Measurements from ENCODE around the gene SMG6. TPM values are rescaled to one million over a fixed set of nuclear protein-coding genes. Genes with fewer than 3 reads are reported as not detected.

The SMG6 gene
- total and polyA plus RNA-seq, 4 experiments from 2014 or later: 3.8 to 58.5 (median 30.6) TPM

DNA sequence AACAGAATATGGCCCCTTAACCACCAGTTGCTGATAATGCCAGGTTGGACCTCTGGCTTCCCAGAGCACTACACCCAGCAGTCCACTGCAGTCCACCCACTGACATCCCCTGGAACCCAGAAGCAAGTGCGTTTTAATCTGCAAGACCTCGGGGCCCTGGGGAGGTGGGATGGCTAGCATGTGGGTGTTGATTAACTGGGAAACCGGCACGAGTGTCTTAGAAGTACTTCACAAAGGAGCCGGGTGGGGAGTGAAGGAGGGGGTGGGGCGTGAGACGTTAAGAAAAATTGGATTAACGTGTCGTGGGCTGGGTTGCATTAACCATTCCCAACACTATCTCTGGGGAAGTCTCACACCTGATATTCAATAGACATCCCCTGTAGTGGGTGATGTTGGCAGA is 254.8 kb downstream of the SMG6 start:
- POLR2A ChIA-PET (ENCODE audit: partially characterized antibody): interaction anchor here (0.6 to 0.9 kb wide), 2 partner anchors 196 to 271 kb away, joined by 3 to 4 read pairs; no protein-coding TSS in a partner anchor
- Mint-ChIP-seq H3K9me3 (no peaks in the 10 kb centered on the region), H3K27ac (peak overlapping the region in 5 of 7 donors; percentile 35 to 86 (median 78))

DNA sequence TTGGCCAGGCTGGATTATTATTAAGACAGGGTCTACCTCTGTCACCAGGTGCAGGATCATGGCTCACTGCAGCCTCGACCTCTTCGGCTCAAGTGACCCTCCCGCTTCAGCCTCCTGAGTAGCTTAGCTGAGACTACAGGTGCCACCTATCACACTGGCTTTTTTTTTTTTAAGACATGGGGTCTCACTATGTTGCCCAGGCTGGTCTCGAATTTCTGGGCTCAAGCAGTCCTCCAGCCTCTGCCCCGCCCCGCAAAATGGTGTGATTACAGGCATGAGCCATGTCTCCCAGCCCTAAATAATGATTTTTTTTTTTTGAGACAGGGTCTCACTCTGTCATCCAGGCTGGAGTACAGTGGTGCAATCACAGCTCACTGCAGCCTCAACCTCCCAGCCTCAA is 256.0 kb downstream of the SMG6 start:
- no peaks in the 10 kb centered on the region for H3K27me3 Mint-ChIP-seq
- intact Hi-C loops (cut with micrococcal nuclease): loop anchor here (10.0 kb wide), 1 partner anchor 403 kb away; the partner anchor contains the start of genes RILP and SCARF1
- Histone ChIP-seq H3K4me1 (ENCODE audit: insufficient read depth, low read length) (peaks cover 34% of the 10 kb centered on the region), H3K27me3 (ENCODE audit: insufficient read depth, low read length) (no peaks in the 10 kb centered on the region), H3K27ac (ENCODE audit: low read depth, low read length) (no peak overlapping the region), H3K36me3 (ENCODE audit: insufficient read depth, low read length) (peaks cover 19% of the 10 kb centered on the region), H3K9me3 (ENCODE audit: control insufficient read depth in 1 of 2, low read length in 2 of 2) (no peaks in the 10 kb centered on the region), H3K4me3 (ENCODE audit: low read length in 2 of 2) (no peak overlapping the region)
- H3K4me1 Mint-ChIP-seq: peaks cover 8 to 34% (median 21%) of the 10 kb centered on the region in 4 donors
- H3K4me3 Mint-ChIP-seq: no peak overlapping the region
- peaks cover 6 to 10% of the 10 kb centered on the region in 2 donors for H3K36me3 Mint-ChIP-seq
- CTCF ChIA-PET (ENCODE audit: partially characterized antibody): interaction anchor here (1.2 to 1.6 kb wide), 3 partner anchors 8 to 398 kb away, joined by 3 to 7 read pairs (median 4); partner anchors contain the start of gene RILP
- DNase-seq: no peak
- no peaks in the 10 kb centered on the region for H3K9me3 Mint-ChIP-seq
- no peak overlapping the region for H3K27ac Mint-ChIP-seq
- POLR2A ChIA-PET (ENCODE audit: partially characterized antibody): no interaction called here

More for the DNA sequence above, 254.8 kb downstream of the SMG6 start:
- peaks cover 32% of the 10 kb centered on the region for H3K4me1 ChIP-seq (ENCODE audit: insufficient read depth, low read length)
- Mint-ChIP-seq H3K27me3 (no peaks in the 10 kb centered on the region), H3K4me3 (peak overlapping the region in 7 of 8 donors; percentile 26 to 77 (median 68)), H3K4me1 (peaks cover 10 to 32% (median 22%) of the 10 kb centered on the region in 4 donors), H3K36me3 (no peaks in the 10 kb centered on the region)
- intact Hi-C loops (cut with micrococcal nuclease): loop anchor here (1.0 to 10.0 kb wide), 2 partner anchors 19 to 404 kb away; partner anchors contain the start of genes DPH1, RILP and SCARF1
- no peaks in the 10 kb centered on the region for H3K9me3 ChIP-seq (ENCODE audit: control insufficient read depth in 1 of 2, low read length in 2 of 2)
- CTCF ChIA-PET (ENCODE audit: partially characterized antibody): no interaction called here
- no peak overlapping the region for H3K4me3 ChIP-seq (ENCODE audit: low read length in 2 of 2)
- H3K36me3 ChIP-seq (ENCODE audit: insufficient read depth, low read length): peaks cover 7% of the 10 kb centered on the region
- no peak overlapping the region for H3K27ac ChIP-seq (ENCODE audit: low read depth, low read length)
- DNase-seq: no peak
- no peaks in the 10 kb centered on the region for H3K27me3 ChIP-seq (ENCODE audit: insufficient read depth, low read length)

DNA sequence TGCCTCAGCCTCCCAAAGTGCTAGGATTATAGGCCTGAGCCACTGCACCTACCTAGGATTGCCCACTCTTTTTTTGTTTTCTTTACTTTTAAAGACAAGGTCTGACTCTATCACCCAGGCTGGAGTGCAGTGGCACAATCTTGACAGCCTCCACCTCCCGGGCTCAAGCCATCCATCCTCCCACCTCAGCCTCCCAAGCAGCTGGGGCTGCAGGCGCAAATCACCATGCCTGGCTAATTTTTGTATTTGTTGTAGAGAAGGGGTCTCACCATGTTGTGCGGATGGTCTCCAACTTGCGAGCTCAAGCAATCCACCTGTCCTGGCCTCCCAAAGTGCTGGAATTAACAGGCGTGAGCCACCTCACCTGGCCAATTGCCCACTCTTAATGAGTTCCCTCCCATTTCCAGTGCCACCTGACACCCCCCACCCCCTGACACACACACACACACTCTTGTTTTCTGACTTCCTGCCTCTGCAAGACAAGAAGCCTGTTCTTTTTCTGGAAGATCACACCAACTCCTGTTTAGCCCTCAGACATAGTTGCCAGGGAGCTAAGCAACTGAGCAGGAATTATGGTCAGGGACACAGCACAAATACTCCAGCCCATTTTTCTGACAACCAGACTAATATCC is 259.2 kb downstream of the SMG6 start:
- H3K4me3 Mint-ChIP-seq: peak overlapping the region in 3 of 8 donors; percentile 20 to 35 (median 21)
- peak overlapping the region in 4 of 7 donors; percentile 15 to 89 (median 62) for H3K27ac Mint-ChIP-seq
- no peaks in the 10 kb centered on the region for H3K27me3 Mint-ChIP-seq
- ChIA-PET POLR2A (ENCODE audit: partially characterized antibody) (interaction anchor here (1.0 to 1.5 kb wide), 2 partner anchors 19 to 201 kb away, joined by 3 to 4 read pairs; partner anchors contain the start of gene RTN4RL1), CTCF (ENCODE audit: partially characterized antibody) (interaction anchor here (0.7 kb wide), 1 partner anchor 19 kb away, joined by 3 read pairs; the partner anchor contains the start of gene RTN4RL1)
- Histone ChIP-seq H3K9me3 (ENCODE audit: control insufficient read depth in 1 of 2, low read length in 2 of 2) (no peaks in the 10 kb centered on the region), H3K27ac (ENCODE audit: low read depth, low read length) (no peak overlapping the region), H3K4me3 (ENCODE audit: low read length in 2 of 2) (no peak overlapping the region), H3K4me1 (ENCODE audit: insufficient read depth, low read length) (peaks cover 34% of the 10 kb centered on the region), H3K36me3 (ENCODE audit: insufficient read depth, low read length) (peaks cover 19% of the 10 kb centered on the region), H3K27me3 (ENCODE audit: insufficient read depth, low read length) (no peaks in the 10 kb centered on the region)
- peaks cover 0 to 2% (median 0%) of the 10 kb centered on the region in 8 donors for H3K9me3 Mint-ChIP-seq
- no peak for DNase-seq
- H3K4me1 Mint-ChIP-seq: peaks cover 6 to 41% (median 20%) of the 10 kb centered on the region in 4 donors
- peaks cover 9 to 20% of the 10 kb centered on the region in 2 donors for H3K36me3 Mint-ChIP-seq
- intact Hi-C loops (cut with micrococcal nuclease): loop anchor here (5.0 to 10.0 kb wide), 3 partner anchors 212 to 400 kb away; partner anchors contain the start of genes RILP, RPA1 and SCARF1

DNA sequence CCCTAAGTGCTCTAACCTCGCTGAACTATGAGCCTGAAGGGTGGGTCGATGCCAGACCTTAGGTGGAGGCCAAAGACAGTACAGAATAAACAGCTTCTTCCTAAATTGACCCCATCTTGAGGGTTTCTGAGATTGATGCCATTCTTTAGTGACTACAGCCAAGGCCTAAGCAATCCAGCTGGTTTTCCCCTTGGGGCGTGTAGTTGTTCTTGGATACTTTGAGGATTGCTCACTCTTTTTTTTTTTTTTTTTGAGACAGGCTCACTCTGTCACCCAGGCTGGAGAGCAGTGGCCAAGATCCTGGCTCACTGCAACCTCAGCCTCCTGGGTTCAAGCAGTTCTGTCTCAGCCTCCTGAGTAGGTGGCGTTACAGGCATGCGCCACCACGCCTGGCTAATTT is 259.8 kb downstream of the SMG6 start:
- H3K27me3 ChIP-seq (ENCODE audit: insufficient read depth, low read length): no peaks in the 10 kb centered on the region
- ChIA-PET POLR2A (ENCODE audit: partially characterized antibody) (interaction anchor here (1.0 kb wide), 1 partner anchor 18 kb away, joined by 3 read pairs; the partner anchor contains the start of gene RTN4RL1), CTCF (ENCODE audit: partially characterized antibody) (no interaction called here)
- Mint-ChIP-seq H3K4me3 (peak overlapping the region; percentile 90 to 94 (median 92)), H3K9me3 (peaks cover 0 to 2% (median 0%) of the 10 kb centered on the region in 8 donors), H3K27me3 (no peaks in the 10 kb centered on the region), H3K4me1 (peaks cover 6 to 36% (median 17%) of the 10 kb centered on the region in 4 donors), H3K36me3 (peaks cover 9 to 21% of the 10 kb centered on the region in 2 donors), H3K27ac (peak overlapping the region in 6 of 7 donors; percentile 36 to 98 (median 92))
- H3K4me3 ChIP-seq (ENCODE audit: low read length in 2 of 2): no peak overlapping the region
- DNase-seq: no peak
- peaks cover 19% of the 10 kb centered on the region for H3K36me3 ChIP-seq (ENCODE audit: insufficient read depth, low read length)
- intact Hi-C loops (cut with micrococcal nuclease): loop anchor here (5.0 to 10.0 kb wide), 3 partner anchors 211 to 399 kb away; partner anchors contain the start of genes RILP, RPA1 and SCARF1
- peaks cover 28% of the 10 kb centered on the region for H3K4me1 ChIP-seq (ENCODE audit: insufficient read depth, low read length)
- no peaks in the 10 kb centered on the region for H3K9me3 ChIP-seq (ENCODE audit: control insufficient read depth in 1 of 2, low read length in 2 of 2)
- H3K27ac ChIP-seq (ENCODE audit: low read depth, low read length): no peak overlapping the region

DNA sequence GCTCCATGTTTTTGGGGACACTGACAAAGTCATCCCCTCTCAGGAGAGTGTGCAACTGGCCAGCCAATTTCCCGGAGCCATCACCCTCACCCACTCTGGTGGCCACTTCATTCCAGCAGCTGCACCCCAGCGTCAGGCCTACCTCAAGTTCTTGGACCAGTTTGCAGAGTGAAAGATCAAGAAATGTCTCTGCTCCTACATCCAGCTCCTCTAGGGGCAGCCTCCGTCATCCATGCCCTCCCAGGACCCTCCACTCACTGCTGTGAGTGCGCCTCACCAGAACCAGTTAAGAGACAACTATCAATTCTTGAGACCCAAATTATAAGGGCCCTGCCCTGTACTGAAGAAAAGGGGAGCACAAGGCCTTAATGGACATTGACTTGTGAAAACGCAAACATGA is 260.7 kb downstream of the SMG6 start:
- Mint-ChIP-seq H3K4me1 (peaks cover 6 to 32% (median 14%) of the 10 kb centered on the region in 4 donors), H3K36me3 (peaks cover 9 to 27% of the 10 kb centered on the region in 2 donors)

DNA sequence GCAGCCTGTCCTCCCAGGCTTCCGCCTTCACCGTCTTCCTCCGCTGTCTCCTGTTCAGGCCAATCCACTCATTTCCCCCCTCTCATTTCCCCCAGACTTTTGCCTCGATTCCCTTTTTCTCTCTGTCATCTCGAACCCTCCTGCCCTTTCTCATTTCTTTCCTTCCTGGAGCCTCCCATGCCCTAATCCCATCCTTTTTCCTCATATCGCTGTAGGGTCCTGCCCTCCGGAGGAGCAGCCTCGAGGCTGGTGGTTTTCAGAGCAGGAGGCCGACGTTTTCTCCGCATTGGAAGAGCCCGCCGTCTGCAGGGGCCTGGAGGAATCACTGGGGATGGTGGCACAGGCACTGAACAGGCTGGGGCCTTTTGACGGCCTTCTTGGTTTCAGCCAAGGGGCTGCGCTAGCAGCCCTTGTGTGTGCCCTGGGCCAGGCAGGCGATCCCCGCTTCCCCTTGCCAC is 261.2 kb downstream of the SMG6 start:
- CTCF ChIA-PET (ENCODE audit: partially characterized antibody): no interaction called here
- Mint-ChIP-seq H3K27ac (peak overlapping the region; percentile 89 to 98 (median 96)), H3K9me3 (peaks cover 0 to 2% (median 0%) of the 10 kb centered on the region in 8 donors), H3K27me3 (no peaks in the 10 kb centered on the region), H3K36me3 (peaks cover 9 to 31% of the 10 kb centered on the region in 2 donors), H3K4me1 (peaks cover 6 to 32% (median 14%) of the 10 kb centered on the region in 4 donors), H3K4me3 (peak overlapping the region; percentile 90 to 94 (median 92))
- Histone ChIP-seq H3K36me3 (ENCODE audit: insufficient read depth, low read length) (peaks cover 27% of the 10 kb centered on the region), H3K27ac (ENCODE audit: low read depth, low read length) (peak overlapping the region; percentile 85), H3K9me3 (ENCODE audit: control insufficient read depth in 1 of 2, low read length in 2 of 2) (no peaks in the 10 kb centered on the region), H3K27me3 (ENCODE audit: insufficient read depth, low read length) (no peaks in the 10 kb centered on the region), H3K4me1 (ENCODE audit: insufficient read depth, low read length) (peaks cover 24% of the 10 kb centered on the region), H3K4me3 (ENCODE audit: low read length in 2 of 2) (peak overlapping the region; percentile 64 to 79)
- intact Hi-C loops (cut with micrococcal nuclease): loop anchor here (1.0 to 10.0 kb wide), 7 partner anchors 17 to 398 kb away; partner anchors contain the start of genes RILP, RPA1, RTN4RL1 and SCARF1
- POLR2A ChIA-PET (ENCODE audit: partially characterized antibody): interaction anchor here (1.0 to 3.0 kb wide), 8 partner anchors 10 to 326 kb away, joined by 3 to 13 read pairs (median 4); partner anchors contain the start of gene RTN4RL1
- no peak for DNase-seq

More for the DNA sequence above, 260.7 kb downstream of the SMG6 start:
- Mint-ChIP-seq H3K4me3 (peak overlapping the region; percentile 90 to 94 (median 92)), H3K27ac (peak overlapping the region; percentile 89 to 98 (median 96)), H3K9me3 (peaks cover 0 to 2% (median 0%) of the 10 kb centered on the region in 8 donors), H3K27me3 (no peaks in the 10 kb centered on the region)
- peak overlapping the region in 1 of 2 donors; percentile 79 for H3K4me3 ChIP-seq (ENCODE audit: low read length in 2 of 2)
- DNase-seq: no peak
- H3K9me3 ChIP-seq (ENCODE audit: control insufficient read depth in 1 of 2, low read length in 2 of 2): no peaks in the 10 kb centered on the region
- peak overlapping the region; percentile 85 for H3K27ac ChIP-seq (ENCODE audit: low read depth, low read length)
- H3K4me1 ChIP-seq (ENCODE audit: insufficient read depth, low read length): peaks cover 24% of the 10 kb centered on the region
- H3K27me3 ChIP-seq (ENCODE audit: insufficient read depth, low read length): no peaks in the 10 kb centered on the region
- ChIA-PET CTCF (ENCODE audit: partially characterized antibody) (no interaction called here), POLR2A (ENCODE audit: partially characterized antibody) (interaction anchor here (1.5 to 3.0 kb wide), 2 partner anchors 223 to 326 kb away, joined by 4 to 13 read pairs; no protein-coding TSS in a partner anchor)
- peaks cover 23% of the 10 kb centered on the region for H3K36me3 ChIP-seq (ENCODE audit: insufficient read depth, low read length)
- intact Hi-C loops (cut with micrococcal nuclease): loop anchor here (1.0 to 10.0 kb wide), 7 partner anchors 18 to 398 kb away; partner anchors contain the start of genes RILP, RPA1, RTN4RL1 and SCARF1

Data from CD4-positive, alpha-beta memory T cell (primary cell).